IMR-90 (cell line): ENCODE data around the gene GGT6. TPM values are rescaled to one million over a fixed set of nuclear protein-coding genes. Genes with fewer than 3 reads are reported as not detected.

Experiments
- ATAC-seq: fragments of 200-7000 bp; cut with Tn5 transposase; 2 replicates; pipeline ENCODE4 v1.9.1; 2020; ENCODE audit warnings: low read depth, mild to moderate bottlenecking, moderate library complexity
- BruUV-seq: library from RNA; stranded (reverse); fragments of 400-500 nt; replicated peaks from 2 replicates; lab custom pipeline; 2021; lab: Mats Ljungman, UMichigan
- CTCF ChIA-PET: fragments of 300-600 bp; formaldehyde crosslinking; extraction: SDS; loops from one replicate; lab custom pipeline; 2021; ENCODE audit warnings: antibody characterized with exemption; lab: Yijun Ruan, JAX
- POLR2A ChIA-PET: fragments of 300-600 bp; sonication (Branson Sonifier 250); formaldehyde crosslinking; loops from one replicate; lab custom pipeline; 2022; ENCODE audit warnings: antibody characterized with exemption; ENCODE audit not compliant: unreplicated experiment; lab: Charles Lee
- DNase-seq: peaks from one replicate; pipeline ENCODE4 v3.0.0; 2013
- H2AFZ ChIP-seq: replicated peaks from 2 replicates; pipeline ENCODE3; 2013; ENCODE audit warnings: low read length, mild to moderate bottlenecking; ENCODE audit not compliant: poor library complexity
- H2AK5ac ChIP-seq: 2 replicates; pipeline ENCODE4 v1.6.1; 2013; ENCODE audit warnings: low read depth, low read length, inconsistent platforms
- H2AK9ac ChIP-seq: replicated peaks from 2 replicates; pipeline ENCODE3; 2013; ENCODE audit warnings: mild to moderate bottlenecking, low read depth, low read length, moderate library complexity; ENCODE audit not compliant: poor library complexity
- H2BK120ac ChIP-seq: 2 replicates; pipeline ENCODE4 v1.6.1; 2013; ENCODE audit warnings: low read depth, low read length, inconsistent platforms
- H2BK15ac ChIP-seq: 3 replicates; pipeline ENCODE4 v1.6.1; 2013; ENCODE audit warnings: low read depth, low read length, inconsistent platforms
- H2BK20ac ChIP-seq: 2 replicates; pipeline ENCODE4 v1.6.1; 2013; ENCODE audit warnings: low read depth, mild to moderate bottlenecking, inconsistent platforms, low read length, moderate library complexity
- H2BK5ac ChIP-seq: 2 replicates; pipeline ENCODE4 v1.6.1; 2013; ENCODE audit warnings: mild to moderate bottlenecking, low read depth, low read length, inconsistent platforms; ENCODE audit not compliant: poor library complexity, severe bottlenecking
- H3K14ac ChIP-seq: replicated peaks from 2 replicates; pipeline ENCODE4 v1.6.1; 2013; ENCODE audit warnings: low read depth, low read length, inconsistent platforms
- H3K18ac ChIP-seq: 2 replicates; pipeline ENCODE4 v1.6.1; 2013; ENCODE audit warnings: low read depth, low read length, control low read depth
- H3K23ac ChIP-seq: 2 replicates; pipeline ENCODE4 v1.6.1; 2013; ENCODE audit warnings: low read depth, low read length, inconsistent platforms
- H3K27ac ChIP-seq: 2 replicates; pipeline ENCODE4 v1.5.1; 2013; ENCODE audit warnings: mild to moderate bottlenecking, control low read depth, low read length; ENCODE audit not compliant: insufficient read depth
- H3K27me3 ChIP-seq: 2 replicates; pipeline ENCODE4 v1.6.1; 2013; ENCODE audit warnings: low read length; ENCODE audit not compliant: control insufficient read depth, insufficient read depth
- H3K36me3 ChIP-seq: 2 replicates; pipeline ENCODE4 v1.6.1; 2013; ENCODE audit warnings: low read length, mixed read lengths; ENCODE audit not compliant: control insufficient read depth, insufficient read depth
- H3K4ac ChIP-seq: 2 replicates; pipeline ENCODE4 v1.6.1; 2013; ENCODE audit warnings: low read depth, low read length, inconsistent platforms
- H3K4me1 ChIP-seq: 2 replicates; pipeline ENCODE4 v1.6.1; 2013; ENCODE audit warnings: low read length, mixed read lengths; ENCODE audit not compliant: control insufficient read depth, insufficient read depth
- H3K4me2 ChIP-seq: 2 replicates; pipeline ENCODE4 v1.6.1; 2013; ENCODE audit warnings: low read depth, mild to moderate bottlenecking, control low read depth, low read length, moderate library complexity
- H3K4me3 ChIP-seq: 2 replicates; pipeline ENCODE4 v1.5.1; 2013; ENCODE audit warnings: low read depth, mild to moderate bottlenecking, control low read depth, low read length, moderate library complexity; ENCODE audit not compliant: insufficient read depth
- H3K56ac ChIP-seq: 2 replicates; pipeline ENCODE4 v1.6.1; 2013; ENCODE audit warnings: low read length, inconsistent platforms; ENCODE audit not compliant: insufficient read depth; ENCODE audit errors: extremely low read depth
- H3K79me1 ChIP-seq, 2 experiments: 2 replicates each; pipeline ENCODE4 v1.6.1; 2013; ENCODE audit warnings: low read length in 2 of 2, inconsistent platforms in 1 of 2, low read depth in 1 of 2
- H3K9ac ChIP-seq: 2 replicates; pipeline ENCODE4 v1.6.1; 2013; ENCODE audit warnings: low read depth, low read length, control low read depth
- H3K9me1 ChIP-seq: 2 replicates; pipeline ENCODE4 v1.6.1; 2013; ENCODE audit warnings: low read length, inconsistent platforms; ENCODE audit not compliant: insufficient read depth
- H3K9me3 ChIP-seq: 2 replicates; pipeline ENCODE4 v1.6.1; 2013; ENCODE audit warnings: low read length; ENCODE audit not compliant: control insufficient read depth, insufficient read depth
- H4K20me1 ChIP-seq: 2 replicates; pipeline ENCODE4 v1.6.1; 2013; ENCODE audit warnings: low read length, inconsistent platforms; ENCODE audit not compliant: insufficient read depth
- H4K5ac ChIP-seq: 2 replicates; pipeline ENCODE4 v1.6.1; 2013; ENCODE audit warnings: mild to moderate bottlenecking, low read depth, low read length, control low read depth
- H4K8ac ChIP-seq, 2 experiments: 2 replicates each; pipeline ENCODE4 v1.6.1; 2013; ENCODE audit warnings: low read depth in 2 of 2, low read length in 2 of 2, control low read depth in 1 of 2, inconsistent platforms in 1 of 2
- H4K91ac ChIP-seq: 2 replicates; pipeline ENCODE4 v1.6.1; 2013; ENCODE audit warnings: low read depth, low read length, inconsistent platforms; ENCODE audit not compliant: insufficient read depth
- BHLHE40 ChIP-seq: fragments of 150-350 bp; IDR thresholded peaks from 2 replicates; pipeline ENCODE4 v1.6.1; 2016; ENCODE audit warnings: mild to moderate bottlenecking, low read depth, low read length
- CEBPB ChIP-seq: IDR thresholded peaks from 2 replicates; pipeline ENCODE4 v1.6.1; 2012; ENCODE audit warnings: low read depth, low read length, improper control_type of control experiment
- CHD1 ChIP-seq: IDR thresholded peaks from 2 replicates; pipeline ENCODE4 v1.6.1; 2012; ENCODE audit warnings: low read depth, low read length, improper control_type of control experiment
- CTCF ChIP-seq: conservative IDR thresholded peaks from 2 replicates; pipeline ENCODE4 v1.5.1; 2012; ENCODE audit warnings: mild to moderate bottlenecking, low read depth, low read length, improper control_type of control experiment
- ELK1 ChIP-seq: fragments of 150-350 bp; IDR thresholded peaks from 2 replicates; pipeline ENCODE4 v1.6.1; 2016; ENCODE audit warnings: low read depth, mild to moderate bottlenecking, low read length, moderate library complexity, borderline replicate concordance
- FOS ChIP-seq: fragments of 150-350 bp; IDR thresholded peaks from 2 replicates; pipeline ENCODE4 v1.6.1; 2016; ENCODE audit warnings: low read depth, low read length
- MAFK ChIP-seq: IDR thresholded peaks from 2 replicates; pipeline ENCODE4 v1.6.1; 2012; ENCODE audit warnings: low read depth, low read length, improper control_type of control experiment
- MAZ ChIP-seq: IDR thresholded peaks from 2 replicates; pipeline ENCODE4 v1.6.1; 2012; ENCODE audit warnings: low read depth, mild to moderate bottlenecking, low read length, improper control_type of control experiment, moderate library complexity, borderline replicate concordance
- MXI1 ChIP-seq: IDR thresholded peaks from 2 replicates; pipeline ENCODE4 v1.6.1; 2012; ENCODE audit warnings: low read depth, mild to moderate bottlenecking, low read length, moderate library complexity, borderline replicate concordance
- NFE2L2 ChIP-seq: fragments of 150-350 bp; IDR thresholded peaks from 2 replicates; pipeline ENCODE4 v1.6.1; 2016; ENCODE audit warnings: low read depth, mild to moderate bottlenecking, low read length
- POLR2A ChIP-seq: IDR thresholded peaks from 2 replicates; pipeline ENCODE4 v1.6.1; 2012; ENCODE audit warnings: mild to moderate bottlenecking, low read depth, low read length
- RAD21 ChIP-seq: IDR thresholded peaks from 2 replicates; pipeline ENCODE4 v1.6.1; 2012; ENCODE audit warnings: low read length, improper control_type of control experiment
- RFX5 ChIP-seq: IDR thresholded peaks from 2 replicates; pipeline ENCODE4 v1.8.0; 2012; ENCODE audit warnings: low read depth, mild to moderate bottlenecking, low read length, moderate library complexity
- SMC3 ChIP-seq: fragments of 150-350 bp; IDR thresholded peaks from 2 replicates; pipeline ENCODE4 v1.6.1; 2016; ENCODE audit warnings: low read depth, mild to moderate bottlenecking, antibody characterized with exemption, low read length, moderate library complexity
- WGBS, 2 experiments: methylation state at CpG; one replicate each; pipeline versions ENCODE4 v1.1.5 to v1.1.7; 2013; ENCODE audit warnings: missing lambda C conversion rate in 2 of 2; ENCODE audit not compliant: insufficient read length in 1 of 2; ENCODE audit errors: extremely low coverage in 2 of 2; 5-methylcytosine and 5-hydroxymethylcytosine counted together
- dilution Hi-C: fragments of 300-500 bp; cut with HindIII; formaldehyde crosslinking; loops from one replicate; pipeline ENCODE4 v1.14.3; 2018; ENCODE audit warnings: low sequenced_read_pairs; ENCODE audit not compliant: unreplicated experiment
- in situ Hi-C: fragments of 300-500 bp; cut with MboI; formaldehyde crosslinking; loops from 3 replicates; pipeline ENCODE4 v1.14.3; 2019; ENCODE audit warnings: low sequenced_read_pairs, inconsistent platforms, mixed read lengths
- intact Hi-C: fragments of 100-400 bp; cut with micrococcal nuclease; formaldehyde crosslinking; loops from 2 replicates; pipeline ENCODE4 v1.10.0; 2022
- polyA plus RNA-seq, 3 experiments: library from polyadenylated mRNA; depleted of rRNA; stranded (reverse); fragments of >200 nt; gene quantifications; 2 replicates each; pipeline ENCODE4 v1.2.3, GENCODE V29; 2012; ENCODE audit warnings: low replicate concordance in 1 of 3
- total RNA-seq: library from RNA; depleted of rRNA; stranded (reverse); fragments of >200 nt; gene quantifications from 2 replicates; pipeline ENCODE4 v1.2.3, GENCODE V29; 2012
- TF ChIP-seq, protein P1 (sequence below): fragments of 150-350 bp; IDR thresholded peaks from 2 replicates; pipeline ENCODE4 v1.6.1; 2017; ENCODE audit warnings: mild to moderate bottlenecking, antibody characterized with exemption, low read length, low read depth

Gene GGT6
- total and polyA plus RNA-seq, 2 of the 4 experiments (the other 2 are of a cell fraction): not detected

DNA sequence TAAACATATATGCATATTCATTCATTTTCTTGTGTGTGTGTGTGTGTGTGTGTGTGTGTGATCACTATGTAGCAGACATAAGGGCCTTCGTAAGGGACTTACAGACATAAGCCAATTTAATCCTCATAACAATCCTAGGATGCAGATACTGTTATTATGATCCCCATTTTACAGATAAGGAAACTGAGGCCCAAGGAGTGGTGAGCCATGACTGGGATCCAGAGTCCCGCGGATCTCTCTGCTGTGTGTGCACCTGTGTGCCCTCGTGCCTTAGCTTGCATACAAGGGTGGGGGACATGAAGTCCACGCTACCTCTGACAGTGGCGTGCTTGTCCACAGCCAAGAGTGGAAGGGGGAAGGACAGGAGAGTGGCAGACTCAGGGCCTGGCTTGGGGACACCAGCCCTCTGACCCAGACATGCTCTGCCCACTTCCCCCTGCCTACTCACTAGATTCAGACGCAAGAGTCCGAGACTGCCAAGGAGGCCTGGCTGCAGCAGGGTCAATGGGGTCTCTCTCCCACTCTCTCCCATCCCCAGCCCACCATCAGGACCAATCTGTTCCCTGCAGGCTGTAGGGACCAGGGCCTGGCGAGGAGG is 14.2 kb upstream of the GGT6 start:
- BruUV-seq: no TSS peak
- CTCF ChIA-PET: no interaction called here
- no peaks in the 10 kb centered on the region for H3K79me1 ChIP-seq

More for the DNA sequence above, 14.2 kb upstream of the GGT6 start:
- POLR2A ChIA-PET: no interaction called here
- Histone ChIP-seq H3K56ac (no peak overlapping the region), H4K8ac (no peak overlapping the region), H2BK120ac (no peak overlapping the region), H2BK15ac (no peak overlapping the region), H3K36me3 (no peaks in the 10 kb centered on the region), H3K9me3 (no peaks in the 10 kb centered on the region), H3K27me3 (peaks cover 42% of the 10 kb centered on the region), H3K4ac (no peak overlapping the region), H4K5ac (no peak overlapping the region), H2BK5ac (no peak overlapping the region), H2AK5ac (no peak overlapping the region), H3K14ac (no peak overlapping the region), H2AFZ (no peak overlapping the region), H4K20me1 (no peaks in the 10 kb centered on the region), H3K4me3 (no peak overlapping the region), H3K27ac (no peak overlapping the region), H3K9me1 (no peaks in the 10 kb centered on the region), H3K18ac (no peak overlapping the region), H3K23ac (no peak overlapping the region), H2BK20ac (no peak overlapping the region), H3K9ac (no peak overlapping the region), H4K91ac (no peak overlapping the region), H3K4me2 (no peak overlapping the region), H3K4me1 (peaks cover 1% of the 10 kb centered on the region; the same call in 1 of the 2 replicates), H2AK9ac (no peak overlapping the region)
- intact Hi-C loops (no loop called here), in situ Hi-C loops (loop anchor here (10.0 kb wide), 1 partner anchor 310 kb away; no protein-coding TSS in a partner anchor), dilution Hi-C loops (no loop called here)
- TF ChIP-seq MAZ (no peak), RAD21 (no peak), MAFK (no peak), CTCF (no peak), FOS (no peak), BHLHE40 (no peak), NFE2L2 (no peak), RFX5 (no peak), CEBPB (no peak), POLR2A (no peak), CHD1 (no peak), MXI1 (no peak), SMC3 (no peak), ELK1 (no peak)
- TF ChIP-seq, protein P1, sequence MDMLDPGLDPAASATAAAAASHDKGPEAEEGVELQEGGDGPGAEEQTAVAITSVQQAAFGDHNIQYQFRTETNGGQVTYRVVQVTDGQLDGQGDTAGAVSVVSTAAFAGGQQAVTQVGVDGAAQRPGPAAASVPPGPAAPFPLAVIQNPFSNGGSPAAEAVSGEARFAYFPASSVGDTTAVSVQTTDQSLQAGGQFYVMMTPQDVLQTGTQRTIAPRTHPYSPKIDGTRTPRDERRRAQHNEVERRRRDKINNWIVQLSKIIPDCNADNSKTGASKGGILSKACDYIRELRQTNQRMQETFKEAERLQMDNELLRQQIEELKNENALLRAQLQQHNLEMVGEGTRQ: no peak
- no peak for ATAC-seq
- DNase-seq: no peak
- 89% methylated on average over 3 of the region's 9 CpGs; no CpG with 5 or more reads in 1 of the 2 experiments for WGBS, 2 experiments
